ENCODE data around the gene GBP6.
"Not testable (repeated sequence)": the region's sequence is repeated elsewhere in the genome, so short reads cannot be mapped to it uniquely, and the experiment has no call there.

Gene GBP6, protein sequence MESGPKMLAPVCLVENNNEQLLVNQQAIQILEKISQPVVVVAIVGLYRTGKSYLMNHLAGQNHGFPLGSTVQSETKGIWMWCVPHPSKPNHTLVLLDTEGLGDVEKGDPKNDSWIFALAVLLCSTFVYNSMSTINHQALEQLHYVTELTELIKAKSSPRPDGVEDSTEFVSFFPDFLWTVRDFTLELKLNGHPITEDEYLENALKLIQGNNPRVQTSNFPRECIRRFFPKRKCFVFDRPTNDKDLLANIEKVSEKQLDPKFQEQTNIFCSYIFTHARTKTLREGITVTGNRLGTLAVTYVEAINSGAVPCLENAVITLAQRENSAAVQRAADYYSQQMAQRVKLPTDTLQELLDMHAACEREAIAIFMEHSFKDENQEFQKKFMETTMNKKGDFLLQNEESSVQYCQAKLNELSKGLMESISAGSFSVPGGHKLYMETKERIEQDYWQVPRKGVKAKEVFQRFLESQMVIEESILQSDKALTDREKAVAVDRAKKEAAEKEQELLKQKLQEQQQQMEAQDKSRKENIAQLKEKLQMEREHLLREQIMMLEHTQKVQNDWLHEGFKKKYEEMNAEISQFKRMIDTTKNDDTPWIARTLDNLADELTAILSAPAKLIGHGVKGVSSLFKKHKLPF

DNA sequence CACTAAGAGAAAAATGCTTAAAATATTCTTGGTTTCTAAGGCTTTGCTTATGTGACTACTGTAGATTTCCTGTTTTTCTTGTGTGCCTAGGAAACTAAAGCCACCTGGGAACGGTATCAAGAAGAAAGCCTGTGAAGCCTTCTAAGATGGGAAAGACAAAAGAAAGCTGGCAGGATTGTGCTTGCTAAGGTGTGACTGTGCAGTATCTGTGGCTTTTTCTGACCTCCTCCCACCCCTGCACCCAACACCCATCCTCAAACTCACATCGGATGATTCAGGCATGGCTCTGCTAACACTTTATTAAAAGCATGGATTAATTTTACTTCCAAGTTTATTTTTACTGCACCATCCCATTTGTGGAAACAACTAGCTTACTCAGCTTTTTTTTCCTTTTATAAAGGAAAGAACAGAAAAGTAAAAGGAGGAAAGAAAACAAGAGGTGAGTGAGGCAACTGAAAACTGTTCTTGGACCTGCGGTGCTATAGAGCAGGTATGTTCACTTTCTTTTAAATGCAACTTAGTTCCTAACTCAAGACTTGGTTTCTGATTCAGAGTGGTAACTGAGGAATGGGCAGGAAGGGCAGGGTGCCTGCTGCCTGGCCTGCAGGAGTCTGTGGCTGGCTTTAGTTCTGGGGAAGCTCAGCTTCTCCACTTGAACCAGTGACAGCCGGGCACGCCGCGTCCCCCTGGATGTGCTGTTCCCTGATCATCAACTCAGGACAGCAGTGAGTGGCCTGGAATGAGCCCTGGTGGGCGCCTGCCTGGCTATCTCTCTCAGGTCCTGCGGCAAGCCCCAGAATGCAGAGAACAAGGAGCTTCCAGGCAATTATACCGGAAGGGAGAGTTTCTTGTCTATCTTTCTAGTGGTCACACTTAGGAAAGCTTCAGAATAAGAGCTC, at the start of gene GBP6:
Gene GBP6 (plus strand): TSS at position 422 of the 899 bp plus-strand sequence. CDS start 4,493 bp downstream, outside the sequence.
- no peak for DNase-seq

DNA sequence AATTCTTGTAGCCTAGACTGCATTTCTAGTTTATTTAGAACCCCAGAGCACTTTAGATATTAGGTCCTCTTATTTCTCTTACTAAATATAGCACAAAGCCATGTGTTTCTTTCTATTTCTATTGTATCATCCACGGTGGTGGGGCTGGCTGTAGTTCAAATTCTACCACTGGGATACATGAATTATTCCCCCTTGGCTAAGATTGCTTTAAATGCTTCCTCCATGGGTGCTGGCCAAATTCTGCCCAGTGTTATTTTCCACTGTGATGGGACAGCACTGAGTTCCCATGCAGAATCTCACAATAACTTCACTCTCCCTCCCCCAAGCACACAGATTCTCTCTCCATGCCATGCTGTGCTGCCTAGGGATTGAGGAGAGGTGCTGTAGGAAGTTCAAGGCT, 41.5 kb upstream of the GBP6 start:
- no peak for DNase-seq

DNA sequence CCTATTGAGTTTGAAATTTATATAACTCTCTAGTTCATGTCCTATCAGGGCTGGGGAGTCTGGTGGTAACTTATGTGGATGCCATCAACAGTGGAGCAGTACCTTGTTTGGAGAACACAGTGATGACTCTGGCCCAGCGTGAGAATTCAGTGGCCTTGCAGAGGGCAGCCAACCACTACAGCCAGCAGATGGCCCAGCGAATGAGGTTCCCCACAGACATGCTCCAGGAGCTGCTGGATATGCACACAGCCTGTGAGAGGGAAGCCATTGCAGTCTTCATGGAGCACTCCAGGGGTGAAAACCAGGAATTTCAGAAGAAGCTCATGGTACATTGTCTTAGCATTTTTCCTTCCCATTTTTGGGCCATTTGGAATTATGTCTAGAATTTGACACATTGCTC, 32.0 kb upstream of the GBP6 start:
- no peak for DNase-seq

DNA sequence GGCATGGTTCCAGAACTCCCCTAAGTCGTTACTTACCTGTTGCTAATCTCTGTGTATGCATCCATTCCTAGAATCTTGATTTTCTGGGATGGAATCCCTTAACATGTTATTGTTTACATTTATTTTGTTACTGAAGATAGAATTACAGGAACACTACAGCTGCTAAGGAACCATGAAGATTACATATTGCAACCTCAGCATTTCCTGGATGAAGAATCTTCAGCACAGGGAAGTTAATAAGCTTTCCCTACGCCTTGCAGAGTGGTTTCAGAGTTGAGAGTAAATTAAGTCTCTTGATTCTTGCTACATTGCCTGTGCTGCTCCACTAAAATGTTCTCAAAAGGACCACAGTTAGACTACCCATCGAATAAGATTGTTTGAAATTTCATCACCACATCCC, 31.4 kb upstream of the GBP6 start:
- no peak for DNase-seq

DNA sequence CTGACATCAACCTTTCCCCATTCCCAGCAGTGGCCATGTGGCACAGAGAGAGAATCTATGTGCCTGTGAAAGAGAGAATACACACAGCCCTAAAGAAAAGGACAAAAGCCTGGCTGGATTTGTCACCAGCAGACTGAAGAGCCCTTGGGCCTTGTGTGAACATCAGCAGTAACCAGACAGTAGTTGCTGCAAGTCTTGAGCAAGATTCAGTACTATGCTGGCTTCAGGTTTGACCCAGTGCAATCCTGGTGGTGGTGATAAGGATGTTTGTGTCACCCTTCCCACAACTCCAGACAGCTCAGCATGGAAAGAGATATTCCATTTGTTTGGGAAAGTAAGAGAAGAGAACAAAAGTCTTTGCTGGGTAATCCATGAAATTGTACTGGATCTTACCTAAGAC, 28.4 kb upstream of the GBP6 start:
- DNase-seq: no peak

DNA sequence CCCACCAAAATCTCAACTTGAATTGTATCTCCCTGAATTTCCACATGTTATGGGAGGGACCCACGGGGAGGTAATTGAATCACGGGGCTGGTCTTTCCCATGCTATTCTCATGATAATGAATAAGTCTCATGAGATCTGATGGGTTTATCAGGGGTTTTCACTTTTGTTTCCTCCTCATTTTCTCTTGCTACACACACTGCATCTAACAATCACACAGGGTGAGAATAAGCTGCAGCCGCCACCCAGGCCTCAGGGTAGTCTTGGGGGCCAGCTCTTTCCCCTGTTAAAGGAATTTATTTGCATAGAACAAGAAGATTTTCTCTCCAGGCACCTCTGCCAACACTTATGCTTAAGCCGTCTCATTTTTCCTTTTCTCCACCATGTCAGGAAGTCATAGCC, 26.0 kb upstream of the GBP6 start:
- DNase-seq: no peak

DNA sequence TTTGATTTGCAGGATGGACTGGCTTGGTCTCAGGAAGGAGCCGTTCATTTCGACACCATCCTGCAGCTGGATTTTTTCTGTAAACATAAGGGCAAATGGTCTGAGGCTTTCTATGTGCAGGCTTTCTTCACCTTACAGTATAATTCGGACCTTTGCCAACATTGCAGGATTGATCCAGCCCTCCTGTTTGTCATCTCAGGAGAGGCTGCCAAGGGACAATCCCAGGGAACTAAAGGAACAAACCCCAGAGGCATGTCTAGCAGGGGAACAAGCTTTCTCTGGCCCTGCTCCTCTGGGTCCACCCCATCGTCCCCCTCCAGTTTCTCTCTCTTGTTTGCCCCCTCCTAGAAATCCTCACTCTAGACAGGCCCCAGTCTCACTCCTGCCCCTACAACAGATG, 24.8 kb upstream of the GBP6 start:
- DNase-seq: no peak

DNA sequence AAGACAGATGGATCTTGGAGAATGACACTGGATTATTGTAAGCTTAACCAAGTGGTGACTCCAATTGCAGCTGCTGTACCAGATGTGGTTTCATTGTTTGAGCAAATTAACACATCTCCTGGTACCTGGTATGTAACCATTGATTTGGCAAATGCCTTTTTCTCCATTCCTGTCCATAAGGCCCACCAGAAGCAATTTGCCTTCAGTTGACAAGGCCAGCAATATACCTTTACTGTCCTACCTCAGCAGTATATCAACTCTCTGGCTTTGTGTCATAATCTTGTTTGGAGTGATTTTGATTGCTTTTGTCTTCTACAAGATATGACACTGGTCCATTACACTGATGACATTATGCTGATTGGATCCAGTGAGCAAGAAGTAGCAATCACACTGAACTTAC, 18.4 kb upstream of the GBP6 start:
- not testable (repeated sequence) for DNase-seq

DNA sequence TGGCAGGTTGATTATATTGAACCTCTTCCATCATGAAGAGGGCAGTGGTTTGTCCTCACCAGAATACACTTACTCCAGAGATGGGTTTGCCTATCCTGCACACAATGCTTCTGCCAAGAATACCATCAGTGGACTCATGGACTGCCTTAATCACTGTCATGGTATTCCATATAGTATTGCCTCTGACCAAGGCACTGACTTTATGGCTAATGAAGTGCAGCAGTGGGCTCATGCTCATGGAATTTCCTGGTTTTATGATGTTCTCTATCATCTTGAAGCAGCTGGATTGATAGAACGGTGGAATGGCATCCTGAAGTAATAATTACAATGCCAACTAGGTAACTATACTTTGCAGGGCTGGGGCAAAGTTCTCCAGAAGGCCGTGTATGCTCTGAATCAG, 16.6 kb upstream of the GBP6 start:
- no peak for DNase-seq

DNA sequence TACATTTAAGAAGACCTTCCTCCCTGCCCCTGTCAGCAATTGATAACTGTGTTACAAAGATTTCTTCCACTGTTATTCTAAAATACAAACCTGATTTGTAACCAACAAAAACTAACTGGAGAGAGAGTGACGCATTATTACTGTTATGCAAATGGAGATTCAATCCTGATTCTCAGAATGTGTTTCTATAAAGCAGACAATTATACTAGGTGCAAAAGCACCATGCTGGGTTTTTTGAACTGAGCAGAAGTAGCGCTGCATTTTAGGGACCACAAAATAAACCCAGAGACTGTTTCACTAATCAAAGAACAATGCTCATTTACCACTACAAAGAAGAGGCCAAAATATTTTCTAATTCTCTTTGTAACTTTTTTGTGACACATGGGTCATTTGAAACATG, 13.6 kb upstream of the GBP6 start:
- DNase-seq: no peak

DNA sequence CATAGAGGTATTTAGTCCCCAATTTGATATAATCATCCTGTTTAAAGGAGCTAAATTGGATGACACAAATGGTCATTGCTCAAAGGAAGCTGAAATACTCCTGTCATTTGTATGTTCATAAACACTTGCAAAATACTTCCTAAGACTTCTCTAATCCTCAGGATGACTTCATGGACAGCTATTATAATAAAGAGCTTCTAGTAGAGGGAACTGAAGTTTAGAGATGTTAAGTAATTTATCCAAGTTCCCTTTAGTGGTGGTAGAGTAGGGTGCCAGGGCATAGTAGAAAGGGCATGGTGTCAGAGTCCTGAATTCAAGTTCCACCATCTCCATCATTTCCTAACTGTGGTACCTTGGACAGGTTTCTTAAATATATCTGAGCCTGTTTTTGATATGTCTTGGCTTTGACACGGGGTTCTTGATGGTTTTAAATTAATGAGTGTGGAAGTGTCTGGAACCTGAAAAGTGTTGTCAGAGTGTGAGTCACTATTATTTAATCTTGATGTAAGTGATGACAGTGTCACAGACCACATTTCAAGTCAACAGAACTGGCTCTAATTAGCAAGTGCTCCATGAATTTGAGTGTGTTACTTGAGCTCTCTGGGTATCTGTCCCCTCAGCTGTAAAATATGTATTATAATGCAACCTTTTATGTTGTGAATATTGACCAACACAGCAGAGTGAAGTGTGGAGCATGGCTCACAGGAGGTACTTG, 12.1 kb upstream of the GBP6 start:
- peak; percentile 80 to 93 for DNase-seq

DNA sequence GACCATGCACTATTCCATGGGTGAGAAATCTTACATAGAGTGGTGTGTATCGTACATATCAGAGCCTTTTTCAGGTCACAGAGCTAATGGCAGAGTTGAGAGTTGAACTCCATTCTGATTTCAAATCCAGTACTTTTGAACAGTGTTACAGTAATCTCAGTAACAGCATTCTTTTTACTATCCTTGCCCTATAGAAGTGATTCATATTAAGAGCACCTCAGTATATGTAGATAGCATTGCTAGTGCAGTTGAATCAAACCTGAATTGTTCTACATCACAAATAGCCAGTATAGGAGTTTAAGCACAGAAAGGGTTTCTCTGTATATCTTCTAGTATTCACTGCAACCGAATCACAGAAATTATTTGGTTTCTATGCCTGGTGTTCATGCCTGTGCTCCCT, 11.4 kb upstream of the GBP6 start:
- DNase-seq: no peak

DNA sequence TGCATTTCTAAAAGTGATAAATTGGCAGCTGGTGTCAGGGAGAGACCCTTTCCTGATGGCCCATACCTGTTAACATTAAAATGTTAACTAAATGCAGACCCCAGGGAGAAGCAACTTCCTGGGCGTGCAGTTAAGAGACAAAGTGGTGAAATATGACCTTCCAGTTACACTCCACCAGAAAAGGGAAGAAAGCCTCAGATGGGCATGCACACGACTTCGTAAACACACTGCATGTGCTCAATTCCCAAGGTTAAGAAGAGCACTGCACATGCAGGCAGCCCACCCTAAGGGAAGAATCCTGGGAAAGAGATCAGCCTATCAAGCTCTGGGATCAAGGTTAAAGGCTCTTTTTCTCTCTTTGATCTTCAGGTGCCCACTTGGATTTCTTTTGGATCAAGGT, 9.7 kb upstream of the GBP6 start:
- DNase-seq: peak; percentile 29 to 46

DNA sequence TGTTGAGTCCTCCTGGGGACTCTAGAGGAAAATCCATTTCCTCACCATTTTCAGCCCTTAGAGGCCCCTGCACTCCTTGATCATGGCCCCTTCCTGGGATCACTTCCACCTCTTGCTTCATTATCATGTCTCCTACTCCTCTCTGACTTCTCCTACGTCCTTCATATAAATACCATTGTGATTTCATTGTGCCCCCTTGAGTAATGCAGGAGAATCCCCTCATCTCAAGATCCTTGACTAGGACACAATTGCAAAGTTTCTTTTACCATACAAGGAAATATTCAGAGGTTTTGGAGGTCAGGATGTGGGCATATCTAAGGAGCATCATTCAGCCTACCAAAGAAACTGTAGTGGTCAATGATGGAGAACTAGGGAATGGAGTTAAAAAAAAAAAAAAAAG, 8.8 kb upstream of the GBP6 start:
- peak; percentile 54 to 63 for DNase-seq

DNA sequence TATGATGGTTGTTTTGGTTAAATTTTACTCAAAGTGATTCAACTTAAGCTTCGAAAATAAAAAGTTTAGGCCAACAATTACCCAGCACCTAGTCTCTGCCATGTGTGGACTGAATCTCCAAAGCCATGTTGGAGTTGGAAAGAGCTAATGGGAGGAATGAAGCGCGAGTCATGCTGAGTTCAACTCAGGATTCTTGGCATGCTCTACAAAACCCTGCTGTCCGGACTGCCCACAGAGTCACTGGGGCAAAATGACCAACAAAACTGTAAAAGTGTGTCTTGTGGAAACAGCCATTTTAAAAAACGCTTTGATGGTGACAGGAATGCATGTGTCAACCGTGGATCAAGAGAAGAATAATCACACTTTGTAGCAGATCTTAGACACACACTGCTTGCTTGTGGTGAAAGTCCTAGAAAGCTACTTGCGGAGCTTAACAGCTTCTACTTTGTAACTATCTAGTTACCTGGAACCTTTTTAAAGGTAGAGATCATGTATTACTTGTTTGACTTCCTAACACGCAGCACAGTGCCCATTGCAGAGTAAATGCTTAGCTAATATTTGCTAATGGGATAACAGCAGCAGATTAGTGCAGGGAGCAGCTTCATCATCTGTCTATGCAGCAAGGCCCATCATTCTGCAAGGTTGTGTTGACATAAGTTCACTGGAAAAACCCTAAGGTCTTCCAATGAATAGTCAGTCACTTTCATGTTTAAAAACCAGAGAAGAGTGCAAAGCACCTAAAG, 7.0 kb upstream of the GBP6 start:
- DNase-seq: no peak

DNA sequence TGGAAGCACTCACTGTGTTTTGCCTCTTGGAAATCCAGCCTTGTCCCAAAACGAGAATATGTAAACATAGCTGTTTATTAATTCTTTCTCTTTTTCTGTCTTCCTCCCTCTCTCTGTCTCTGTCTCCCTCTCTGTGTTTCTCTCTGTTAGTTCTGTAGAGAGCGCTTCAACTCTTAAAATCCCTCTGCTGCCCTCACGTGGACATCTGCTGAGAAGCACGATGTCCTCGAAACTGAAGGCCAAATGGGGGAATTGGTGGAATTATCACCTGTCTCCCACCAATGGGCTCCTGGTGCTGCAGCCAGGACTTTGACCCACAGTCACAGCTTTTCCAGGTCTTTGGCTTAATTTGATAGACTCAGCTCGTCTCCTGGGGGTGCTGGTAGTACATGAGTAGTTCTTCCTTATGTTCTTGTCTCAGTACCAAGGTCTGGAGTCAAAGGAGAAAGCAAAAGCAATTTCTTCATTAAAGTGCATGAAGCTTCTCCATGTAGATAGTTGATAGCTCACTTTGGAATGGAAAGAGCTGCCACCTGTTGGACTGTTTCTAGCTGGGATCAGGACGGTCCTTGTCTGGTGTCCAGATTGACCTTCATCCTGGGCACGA, 5.5 kb upstream of the GBP6 start:
- DNase-seq: peak; percentile 53 to 90

DNA sequence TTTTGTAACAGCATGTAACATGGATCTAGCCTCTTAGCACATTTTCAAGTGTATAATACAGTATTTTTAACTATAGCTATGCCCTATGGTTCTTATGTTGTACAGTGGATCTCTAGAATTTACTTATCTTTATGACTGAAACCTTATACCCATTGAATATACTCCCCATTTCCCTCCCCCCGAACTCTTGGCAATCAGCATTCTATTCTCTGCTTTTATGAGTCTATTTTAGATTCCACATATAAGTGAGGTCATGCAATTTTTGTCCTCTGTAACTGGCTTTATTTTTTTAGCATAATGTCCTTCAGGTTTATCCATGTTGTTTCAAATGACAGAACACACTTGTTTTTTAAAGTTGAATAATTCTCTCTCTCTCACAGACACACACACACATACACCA, 3.1 kb upstream of the GBP6 start:
- DNase-seq: no peak

DNA sequence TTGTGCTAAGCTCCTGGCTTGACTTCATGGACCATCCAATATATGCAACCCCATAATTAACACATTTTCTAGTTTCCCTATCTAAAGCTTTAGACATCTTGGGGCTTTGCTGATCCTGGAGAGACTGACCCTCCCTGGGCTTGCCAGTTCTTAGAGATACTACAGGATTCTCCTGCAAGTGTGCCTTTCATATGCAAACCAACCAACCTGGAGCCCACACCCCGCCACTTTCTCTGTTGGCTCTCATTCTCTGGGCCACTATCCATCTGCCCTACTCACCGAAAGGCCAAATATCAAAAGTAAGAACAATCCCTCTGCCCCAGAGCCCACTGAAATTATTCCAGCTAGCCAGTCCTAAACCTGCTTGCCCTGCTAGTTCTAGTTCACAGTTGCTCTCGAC, 2.2 kb upstream of the GBP6 start:
- DNase-seq: no peak

DNA sequence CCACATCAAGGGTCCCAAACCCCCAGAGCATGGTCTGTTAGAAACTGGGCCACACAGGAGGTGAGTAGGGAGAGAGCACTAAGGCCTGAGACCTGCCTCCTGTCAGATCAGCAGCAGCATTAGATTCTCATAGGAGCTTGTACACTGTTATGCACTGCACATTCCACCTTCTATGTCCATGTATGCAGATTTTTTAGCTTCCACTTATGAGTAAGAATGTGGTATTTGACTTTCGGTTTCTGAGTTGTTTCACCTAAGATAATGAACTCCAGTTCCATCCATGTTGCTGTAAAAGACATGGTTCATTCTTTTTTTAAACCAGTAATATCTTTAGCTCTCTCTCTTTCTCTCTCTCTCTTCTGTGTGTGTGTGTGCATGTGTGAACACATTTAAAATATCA, 663 bp upstream of the GBP6 start:
- no peak for DNase-seq

DNA sequence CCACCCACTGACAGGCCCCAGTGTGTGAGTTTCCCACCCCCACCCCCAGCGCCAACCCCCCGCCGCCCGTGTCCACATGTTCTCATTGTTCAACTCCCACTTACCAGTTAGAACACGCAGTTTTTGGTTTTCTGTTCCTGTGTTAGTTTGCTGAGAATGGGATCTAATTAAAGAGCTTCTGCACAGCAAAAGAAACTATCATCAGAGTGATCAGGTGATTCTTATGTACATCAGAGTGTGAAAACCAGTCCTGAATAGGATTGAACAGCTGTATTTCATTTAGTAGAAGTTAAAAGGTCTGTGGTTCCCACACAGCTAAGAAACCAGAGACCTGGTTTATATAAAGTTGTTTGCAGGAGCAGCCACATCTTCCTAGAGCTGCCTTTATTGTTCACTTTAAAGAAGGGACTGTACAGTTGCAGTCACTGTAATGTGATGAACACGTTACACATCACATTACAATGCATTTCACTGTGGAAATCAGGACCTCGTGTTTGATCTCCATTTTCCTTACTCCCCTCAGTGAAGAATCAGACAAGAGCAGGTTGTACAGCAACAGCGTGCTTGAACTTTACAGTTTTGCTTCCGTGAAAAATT, 1.2 kb downstream of the GBP6 start:
- no peak for DNase-seq

DNA sequence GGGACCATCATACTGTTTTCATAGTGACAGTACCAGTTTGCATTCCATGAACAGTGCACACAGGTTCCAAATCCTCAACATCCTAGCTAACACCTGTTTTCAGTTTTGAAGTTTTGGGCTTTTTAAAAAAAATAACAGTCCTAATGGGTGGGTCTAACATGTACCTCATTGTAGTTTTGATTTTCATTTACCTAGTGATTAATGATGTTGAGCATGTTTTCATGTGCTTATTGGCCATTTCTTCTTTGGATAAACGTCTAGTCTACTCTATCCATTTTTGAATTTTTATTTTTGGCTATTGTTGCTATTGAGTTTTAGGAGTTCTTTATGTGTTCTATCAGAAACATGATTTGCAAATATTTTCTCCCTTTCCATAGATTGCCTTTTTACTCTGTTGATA, 3.4 kb downstream of the GBP6 start:
- DNase-seq: no peak
